Measurements from ENCODE around the gene SLC2A9. TPM values are rescaled to one million over a fixed set of nuclear protein-coding genes. Genes with fewer than 3 reads are reported as not detected.

Gene SLC2A9
- total and polyA plus RNA-seq, 2 of the 8 experiments (the other 6 are each of a cell fraction or from before 2014, with no cell fraction given): 0.20 to 0.26 TPM

DNA sequence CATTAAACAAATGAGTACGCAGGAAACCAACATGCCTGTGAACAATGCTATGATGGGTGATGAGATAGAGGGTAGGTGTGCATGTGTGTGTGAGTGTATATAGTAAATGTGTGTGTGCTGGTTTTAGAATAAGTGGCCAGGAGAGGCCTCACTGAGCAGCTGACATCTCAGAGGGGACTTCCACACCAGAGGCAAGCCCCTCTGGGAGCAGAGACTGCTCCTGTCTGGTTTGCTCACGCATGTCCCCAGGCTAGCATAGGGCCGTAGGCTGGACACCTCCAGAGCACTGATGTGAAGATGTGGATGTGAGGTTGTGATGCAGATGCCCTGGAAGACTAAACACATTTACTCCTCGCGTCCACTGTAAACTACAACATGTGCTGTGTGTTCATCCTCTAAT, 135.3 kb downstream of the SLC2A9 start (continued):
- TF ChIP-seq, protein P1, sequence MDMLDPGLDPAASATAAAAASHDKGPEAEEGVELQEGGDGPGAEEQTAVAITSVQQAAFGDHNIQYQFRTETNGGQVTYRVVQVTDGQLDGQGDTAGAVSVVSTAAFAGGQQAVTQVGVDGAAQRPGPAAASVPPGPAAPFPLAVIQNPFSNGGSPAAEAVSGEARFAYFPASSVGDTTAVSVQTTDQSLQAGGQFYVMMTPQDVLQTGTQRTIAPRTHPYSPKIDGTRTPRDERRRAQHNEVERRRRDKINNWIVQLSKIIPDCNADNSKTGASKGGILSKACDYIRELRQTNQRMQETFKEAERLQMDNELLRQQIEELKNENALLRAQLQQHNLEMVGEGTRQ (IDR thresholded peaks at IDR 0.05; ENCODE audit: low read length): no peak
- TF ChIP-seq TBP (IDR thresholded peaks at IDR 0.05; ENCODE audit: low read depth, low read length): no peak
